Upper lobe of right lung (tissue), 1 donor: ENCODE measurements around the gene SEC63. TPM values are rescaled to one million over a fixed set of nuclear protein-coding genes. Genes with fewer than 3 reads are reported as not detected.

ENCODE experiments used
- ATAC-seq: fragments of 200-7000 bp; cut with Tn5 transposase; one replicate; pipeline ENCODE4 v1.9.1; 2020; ENCODE audit warnings: mild to moderate bottlenecking, moderate library complexity
- DNase-seq: peaks from one replicate; pipeline ENCODE4 v3.0.0-alpha.2; 2020
- H3K27ac ChIP-seq: fragments of 200-600 bp; one replicate; pipeline ENCODE4 v1.8.0; 2022
- H3K27me3 ChIP-seq: fragments of 200-600 bp; one replicate; pipeline ENCODE4 v1.8.0; 2022; ENCODE audit warnings: mild to moderate bottlenecking
- H3K36me3 ChIP-seq: fragments of 200-600 bp; one replicate; pipeline ENCODE4 v1.8.0; 2022
- H3K4me1 ChIP-seq: fragments of 200-600 bp; one replicate; pipeline ENCODE4 v1.8.0; 2022
- H3K4me3 ChIP-seq: fragments of 200-600 bp; one replicate; pipeline ENCODE4 v1.8.0; 2022; ENCODE audit warnings: mild to moderate bottlenecking
- H3K9me3 ChIP-seq: fragments of 200-600 bp; one replicate; pipeline ENCODE4 v1.8.0; 2022
- intact Hi-C: fragments of 100-400 bp; cut with DNase I; formaldehyde crosslinking; loops from one replicate; pipeline ENCODE4 v1.11.0; 2022
- total RNA-seq: library from RNA; stranded (reverse); fragmentation: NEBNext Ultra II Directional; extraction: Animal tissue kit (Norgen Biotek cat#: 25700); gene quantifications from one replicate; pipeline ENCODE4 v1.2.1, GENCODE V29; 2021
- TF ChIP-seq, protein P1 (sequence below): fragments of 200-600 bp; IDR thresholded peaks from one replicate; pipeline ENCODE4 v1.8.0; 2022; ENCODE audit warnings: antibody characterized with exemption
- donor health status: DM: no; HTN: yes; CAD: no; lungs with severe emphysema.

Gene SEC63
- total RNA-seq, 1 donor from 2014 or later = 118 TPM

DNA sequence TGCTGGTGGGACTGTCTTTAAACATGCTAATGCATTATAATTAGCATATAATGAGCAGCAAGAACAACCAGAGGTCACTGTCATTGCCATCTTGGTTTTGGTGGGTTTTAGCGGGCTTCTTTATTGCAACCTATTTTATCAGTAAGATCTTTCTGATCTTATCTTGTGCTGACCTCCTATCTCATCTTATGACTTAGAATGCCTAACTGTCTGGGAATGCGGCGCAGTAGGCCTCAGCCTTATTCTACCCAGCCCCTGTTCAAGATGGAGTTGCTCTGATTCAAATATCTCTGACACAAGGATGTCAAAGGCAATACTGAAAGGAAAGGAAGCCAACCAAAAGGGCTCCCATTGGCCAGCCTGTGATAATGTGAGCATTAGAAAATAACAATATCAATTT lies 29.8 kb upstream of the SEC63 start:
- Histone ChIP-seq H3K4me3 (no peak overlapping the region), H3K9me3 (no peaks in the 10 kb centered on the region), H3K36me3 (no peaks in the 10 kb centered on the region), H3K4me1 (no peaks in the 10 kb centered on the region), H3K27ac (no peak overlapping the region), H3K27me3 (peaks cover 5% of the 10 kb centered on the region)
- TF ChIP-seq, protein P1, sequence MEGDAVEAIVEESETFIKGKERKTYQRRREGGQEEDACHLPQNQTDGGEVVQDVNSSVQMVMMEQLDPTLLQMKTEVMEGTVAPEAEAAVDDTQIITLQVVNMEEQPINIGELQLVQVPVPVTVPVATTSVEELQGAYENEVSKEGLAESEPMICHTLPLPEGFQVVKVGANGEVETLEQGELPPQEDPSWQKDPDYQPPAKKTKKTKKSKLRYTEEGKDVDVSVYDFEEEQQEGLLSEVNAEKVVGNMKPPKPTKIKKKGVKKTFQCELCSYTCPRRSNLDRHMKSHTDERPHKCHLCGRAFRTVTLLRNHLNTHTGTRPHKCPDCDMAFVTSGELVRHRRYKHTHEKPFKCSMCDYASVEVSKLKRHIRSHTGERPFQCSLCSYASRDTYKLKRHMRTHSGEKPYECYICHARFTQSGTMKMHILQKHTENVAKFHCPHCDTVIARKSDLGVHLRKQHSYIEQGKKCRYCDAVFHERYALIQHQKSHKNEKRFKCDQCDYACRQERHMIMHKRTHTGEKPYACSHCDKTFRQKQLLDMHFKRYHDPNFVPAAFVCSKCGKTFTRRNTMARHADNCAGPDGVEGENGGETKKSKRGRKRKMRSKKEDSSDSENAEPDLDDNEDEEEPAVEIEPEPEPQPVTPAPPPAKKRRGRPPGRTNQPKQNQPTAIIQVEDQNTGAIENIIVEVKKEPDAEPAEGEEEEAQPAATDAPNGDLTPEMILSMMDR = no peak
- intact Hi-C loops = no loop called here
- ATAC-seq = no peak
- DNase-seq = no peak

DNA sequence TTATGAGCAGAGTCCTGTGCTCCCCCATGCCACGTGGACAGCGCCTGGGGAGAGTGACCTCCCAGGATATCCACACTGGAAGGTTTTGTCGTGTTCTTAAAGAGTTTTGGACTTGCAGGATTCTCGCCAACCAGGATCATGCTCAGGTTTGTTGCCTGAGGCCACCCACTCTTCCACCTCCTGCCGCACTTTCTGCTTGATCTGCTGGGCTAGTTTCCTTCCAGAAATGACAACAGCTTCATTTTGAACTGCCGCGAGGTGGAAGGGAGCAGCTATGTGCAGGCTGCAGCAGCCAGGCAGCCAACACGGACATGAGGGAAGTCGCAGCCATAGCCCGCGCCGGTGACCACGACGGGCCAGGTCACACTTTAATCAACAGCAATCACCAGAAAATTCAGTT lies 27.7 kb upstream of the SEC63 start:
- Histone ChIP-seq H3K27ac (no peak overlapping the region), H3K4me3 (no peak overlapping the region), H3K36me3 (no peaks in the 10 kb centered on the region), H3K9me3 (no peaks in the 10 kb centered on the region), H3K4me1 (no peaks in the 10 kb centered on the region), H3K27me3 (no peaks in the 10 kb centered on the region)
- intact Hi-C loops = no loop called here
- TF ChIP-seq, protein P1 = no peak
- ATAC-seq (no peak), DNase-seq (no peak)

DNA sequence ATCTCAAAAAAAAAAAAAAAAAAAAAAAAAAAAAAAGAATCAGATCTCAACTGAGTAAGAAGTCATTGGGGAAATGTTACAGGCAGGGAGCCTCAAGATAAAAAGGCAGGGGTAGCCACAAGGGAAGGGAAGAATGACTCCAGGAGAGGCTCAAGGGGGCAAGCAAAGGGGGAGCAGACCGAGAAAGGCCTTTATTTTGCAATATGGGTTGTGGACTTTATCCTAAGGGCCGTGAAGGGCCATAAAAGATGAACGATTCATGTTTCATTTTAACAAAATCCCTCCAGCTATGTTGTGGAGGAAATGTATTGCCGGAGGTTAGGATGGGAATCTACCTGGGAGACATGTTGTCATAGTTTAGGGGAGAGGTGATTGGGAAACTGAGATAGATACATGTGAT lies 25.8 kb upstream of the SEC63 start:
- no peaks in the 10 kb centered on the region for H3K27me3 ChIP-seq
- H3K36me3 ChIP-seq = no peaks in the 10 kb centered on the region
- TF ChIP-seq, protein P1 = no peak
- H3K4me1 ChIP-seq = no peaks in the 10 kb centered on the region
- no peaks in the 10 kb centered on the region for H3K9me3 ChIP-seq
- H3K4me3 ChIP-seq = no peak overlapping the region
- intact Hi-C loops = no loop called here
- no peak for ATAC-seq
- H3K27ac ChIP-seq = no peak overlapping the region
- DNase-seq = no peak

DNA sequence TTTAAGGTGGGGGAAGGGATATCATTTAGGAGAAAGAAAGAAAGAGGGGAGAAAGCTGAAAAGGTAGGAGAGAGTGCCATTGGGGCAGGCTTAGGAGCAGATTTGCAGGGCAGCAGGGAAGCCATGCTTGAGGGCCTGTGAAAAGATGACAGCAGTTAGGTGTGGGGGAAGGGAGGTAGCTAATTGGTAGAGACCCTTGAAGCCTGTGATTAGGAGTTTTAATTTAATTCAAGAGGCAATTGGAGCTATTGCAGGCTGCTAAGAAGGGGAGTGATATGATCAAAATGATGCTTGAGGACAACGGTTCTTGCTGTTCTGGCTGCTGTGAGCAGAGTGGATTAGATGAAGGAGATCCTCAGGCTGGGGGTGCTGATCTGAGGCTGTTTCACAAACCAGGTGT lies 24.5 kb upstream of the SEC63 start:
- H3K27me3 ChIP-seq = no peaks in the 10 kb centered on the region
- no peak for ATAC-seq
- intact Hi-C loops = no loop called here

DNA sequence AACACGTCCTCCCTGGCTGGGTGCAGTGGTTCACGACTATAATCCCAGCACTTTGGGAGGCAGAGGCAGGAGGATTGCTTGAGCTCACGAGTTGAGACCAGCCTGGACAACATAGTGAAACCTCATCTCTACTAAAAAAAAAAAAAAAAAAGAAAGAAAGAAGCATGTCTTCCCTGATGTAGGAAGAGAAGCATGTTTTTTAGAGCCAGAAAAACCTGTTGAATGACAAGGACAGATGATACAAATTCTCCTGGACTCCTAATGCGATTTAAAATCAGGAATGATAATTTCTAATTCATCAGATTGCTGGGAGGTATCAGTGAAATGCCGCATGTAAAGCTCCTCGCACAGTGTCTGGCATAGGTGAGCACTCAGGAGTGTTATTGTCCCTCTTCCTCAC lies 23.7 kb upstream of the SEC63 start:
- intact Hi-C loops = no loop called here
- DNase-seq (no peak), ATAC-seq (no peak)
- H3K9me3 ChIP-seq = no peaks in the 10 kb centered on the region
- no peaks in the 10 kb centered on the region for H3K27me3 ChIP-seq
- no peak overlapping the region for H3K4me3 ChIP-seq
- H3K4me1 ChIP-seq = no peaks in the 10 kb centered on the region
- no peak overlapping the region for H3K27ac ChIP-seq
- H3K36me3 ChIP-seq = no peaks in the 10 kb centered on the region
- TF ChIP-seq, protein P1 = no peak

More for the DNA sequence above, 24.5 kb upstream of the SEC63 start:
- Histone ChIP-seq H3K27ac (no peak overlapping the region), H3K4me3 (no peak overlapping the region), H3K36me3 (no peaks in the 10 kb centered on the region), H3K4me1 (no peaks in the 10 kb centered on the region), H3K9me3 (no peaks in the 10 kb centered on the region)
- TF ChIP-seq, protein P1 = no peak
- DNase-seq = no peak

DNA sequence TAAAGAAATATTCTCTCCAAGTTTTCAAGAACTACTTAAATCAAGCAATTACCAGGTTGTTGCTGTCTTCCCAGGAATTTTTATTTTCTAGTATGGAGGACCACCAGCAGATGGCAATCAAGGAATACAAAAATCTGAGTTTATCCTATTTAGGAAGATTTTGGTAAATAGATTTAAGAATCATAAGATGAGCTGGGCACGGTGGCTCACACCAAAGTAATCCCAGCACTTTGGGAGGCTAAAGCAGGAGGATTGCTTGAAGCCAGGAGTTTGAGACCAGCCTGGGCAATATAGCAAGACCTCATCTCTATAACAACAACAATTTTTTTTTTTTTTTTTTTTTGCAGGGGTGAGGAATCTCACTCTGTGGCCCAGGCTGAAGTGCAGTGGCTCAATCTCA lies 19.3 kb upstream of the SEC63 start:
- Histone ChIP-seq H3K9me3 (no peaks in the 10 kb centered on the region), H3K4me1 (no peaks in the 10 kb centered on the region), H3K4me3 (no peak overlapping the region), H3K36me3 (no peaks in the 10 kb centered on the region), H3K27ac (no peak overlapping the region), H3K27me3 (no peaks in the 10 kb centered on the region)
- intact Hi-C loops = no loop called here
- TF ChIP-seq, protein P1 = peak; percentile 30
- DNase-seq = no peak
- ATAC-seq = no peak
